Measurements from ENCODE around the gene EGLN3. TPM values are rescaled to one million over a fixed set of nuclear protein-coding genes. Genes with fewer than 3 reads are reported as not detected.

EGLN3 gene
- total RNA-seq, 1 donor from 2014 or later, result 10.5 TPM

GRCh38 chr14:33908540-33909223 lies 42.2 kb downstream of the EGLN3 start:
- intact Hi-C loops (cut with DNase I), result no loop called here
- no peaks in the 10 kb centered on the region for H3K36me3 ChIP-seq
- TF ChIP-seq, protein P1, sequence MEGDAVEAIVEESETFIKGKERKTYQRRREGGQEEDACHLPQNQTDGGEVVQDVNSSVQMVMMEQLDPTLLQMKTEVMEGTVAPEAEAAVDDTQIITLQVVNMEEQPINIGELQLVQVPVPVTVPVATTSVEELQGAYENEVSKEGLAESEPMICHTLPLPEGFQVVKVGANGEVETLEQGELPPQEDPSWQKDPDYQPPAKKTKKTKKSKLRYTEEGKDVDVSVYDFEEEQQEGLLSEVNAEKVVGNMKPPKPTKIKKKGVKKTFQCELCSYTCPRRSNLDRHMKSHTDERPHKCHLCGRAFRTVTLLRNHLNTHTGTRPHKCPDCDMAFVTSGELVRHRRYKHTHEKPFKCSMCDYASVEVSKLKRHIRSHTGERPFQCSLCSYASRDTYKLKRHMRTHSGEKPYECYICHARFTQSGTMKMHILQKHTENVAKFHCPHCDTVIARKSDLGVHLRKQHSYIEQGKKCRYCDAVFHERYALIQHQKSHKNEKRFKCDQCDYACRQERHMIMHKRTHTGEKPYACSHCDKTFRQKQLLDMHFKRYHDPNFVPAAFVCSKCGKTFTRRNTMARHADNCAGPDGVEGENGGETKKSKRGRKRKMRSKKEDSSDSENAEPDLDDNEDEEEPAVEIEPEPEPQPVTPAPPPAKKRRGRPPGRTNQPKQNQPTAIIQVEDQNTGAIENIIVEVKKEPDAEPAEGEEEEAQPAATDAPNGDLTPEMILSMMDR (IDR thresholded peaks at IDR 0.05), result no peak
- H3K4me1 ChIP-seq, result no peaks in the 10 kb centered on the region
- H3K27ac ChIP-seq, result no peak overlapping the region
- no peaks in the 10 kb centered on the region for H3K27me3 ChIP-seq (ENCODE audit: low read depth)
- H3K9me3 ChIP-seq, result no peaks in the 10 kb centered on the region
- DNase-seq (no peak), ATAC-seq (no peak)
- H3K4me3 ChIP-seq, result no peak overlapping the region

DNA sequence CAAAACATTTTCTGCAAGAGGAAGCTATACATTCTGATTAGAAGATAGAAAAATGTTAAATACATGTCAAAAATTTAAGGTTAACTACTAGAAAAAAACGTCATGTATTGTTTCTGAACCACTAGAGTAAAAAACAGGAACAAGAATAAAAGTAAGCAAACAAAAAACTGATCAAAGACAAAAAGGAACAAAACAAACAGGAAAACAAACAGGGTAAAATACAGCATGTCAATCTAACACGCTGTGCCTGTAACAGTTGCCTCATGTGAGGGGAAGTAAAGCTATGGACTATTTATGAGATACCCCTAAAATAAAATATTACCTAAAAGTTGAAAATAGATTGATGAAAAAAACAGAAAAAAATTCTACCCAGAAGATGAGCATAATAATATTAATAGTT lies 43.9 kb downstream of the EGLN3 start:
- ATAC-seq, result no peak
- intact Hi-C loops (cut with DNase I), result no loop called here

DNA sequence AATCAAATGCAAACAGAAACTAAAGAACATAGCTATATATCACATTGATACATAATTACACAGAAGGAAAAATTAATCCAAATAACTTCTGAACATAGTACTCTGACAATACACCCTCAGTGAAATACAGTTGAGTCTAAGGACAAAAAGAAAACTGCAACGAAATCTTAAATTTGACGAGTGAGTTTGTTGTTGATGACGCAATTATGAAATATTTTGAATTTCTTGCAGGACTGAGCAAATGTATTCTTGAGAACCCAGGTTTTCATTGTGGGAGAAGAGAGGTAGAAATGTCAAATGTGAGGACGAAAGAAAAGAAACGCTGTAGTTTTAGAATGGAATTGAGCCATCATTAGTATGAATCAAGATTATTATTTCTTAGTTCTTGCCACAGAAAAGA lies 46.3 kb downstream of the EGLN3 start:
- intact Hi-C loops (cut with DNase I), result no loop called here
- no peaks in the 10 kb centered on the region for H3K9me3 ChIP-seq
- no peaks in the 10 kb centered on the region for H3K4me1 ChIP-seq
- no peak for DNase-seq
- H3K36me3 ChIP-seq, result no peaks in the 10 kb centered on the region
- TF ChIP-seq, protein P1 (IDR thresholded peaks at IDR 0.05), result no peak
- ATAC-seq, result no peak
- no peak overlapping the region for H3K27ac ChIP-seq
- no peaks in the 10 kb centered on the region for H3K27me3 ChIP-seq (ENCODE audit: low read depth)
- no peak overlapping the region for H3K4me3 ChIP-seq

More for the DNA sequence above, 43.9 kb downstream of the EGLN3 start:
- Histone ChIP-seq H3K27ac (no peak overlapping the region), H3K36me3 (no peaks in the 10 kb centered on the region), H3K27me3 (ENCODE audit: low read depth) (no peaks in the 10 kb centered on the region), H3K4me1 (no peaks in the 10 kb centered on the region), H3K4me3 (no peak overlapping the region), H3K9me3 (no peaks in the 10 kb centered on the region)
- no peak for DNase-seq
- TF ChIP-seq, protein P1 (IDR thresholded peaks at IDR 0.05), result no peak

GRCh38 chr14:33903369-33903768 lies 47.5 kb downstream of the EGLN3 start:
- Histone ChIP-seq H3K9me3 (no peaks in the 10 kb centered on the region), H3K4me3 (no peak overlapping the region), H3K36me3 (no peaks in the 10 kb centered on the region), H3K4me1 (no peaks in the 10 kb centered on the region), H3K27me3 (ENCODE audit: low read depth) (no peaks in the 10 kb centered on the region), H3K27ac (no peak overlapping the region)
- ATAC-seq (no peak), DNase-seq (no peak)
- TF ChIP-seq, protein P1 (IDR thresholded peaks at IDR 0.05), result no peak
- intact Hi-C loops (cut with DNase I), result no loop called here

GRCh38 chr14:33902363-33902762 lies 48.5 kb downstream of the EGLN3 start:
- no peak overlapping the region for H3K4me3 ChIP-seq
- TF ChIP-seq, protein P1 (IDR thresholded peaks at IDR 0.05), result no peak
- H3K27me3 ChIP-seq (ENCODE audit: low read depth), result no peaks in the 10 kb centered on the region
- intact Hi-C loops (cut with DNase I), result no loop called here
- ATAC-seq, result no peak
- no peaks in the 10 kb centered on the region for H3K4me1 ChIP-seq
- H3K27ac ChIP-seq, result no peak overlapping the region
- H3K9me3 ChIP-seq, result no peaks in the 10 kb centered on the region
- DNase-seq, result no peak
- H3K36me3 ChIP-seq, result no peaks in the 10 kb centered on the region
